Measurements from ENCODE around the gene LRRC55. TPM values are rescaled to one million over a fixed set of nuclear protein-coding genes. Genes with fewer than 3 reads are reported as not detected.

The LRRC55 gene
- total RNA-seq, 2 donors from 2014 or later, result not detected

- Histone ChIP-seq H3K9me3 (no peaks in the 10 kb centered on the region), H3K36me3 (no peaks in the 10 kb centered on the region), H3K27ac (no peak overlapping the region), H3K4me1 (ENCODE audit: control insufficient read depth in 1 of 2, low read depth in 2 of 2) (no peaks in the 10 kb centered on the region), H3K4me3 (no peak overlapping the region), H3K27me3 (replicated peaks; ENCODE audit: insufficient read depth) (no peaks in the 10 kb centered on the region)
- ATAC-seq (ENCODE audit: insufficient number of reproducible peaks, low FRiP score, low read depth) (no peak), DNase-seq (ENCODE audit: low spot score) (no peak)
- TF ChIP-seq CTCF (IDR thresholded peaks at IDR 0.05), result no peak
Observed at GRCh38 chr11:57190548-57190947, 8.8 kb downstream of the LRRC55 start.

- H3K27me3 ChIP-seq (replicated peaks; ENCODE audit: insufficient read depth), result no peaks in the 10 kb centered on the region
- H3K4me1 ChIP-seq (ENCODE audit: control insufficient read depth in 1 of 2, low read depth in 2 of 2), result no peaks in the 10 kb centered on the region
- no peak overlapping the region for H3K27ac ChIP-seq
- H3K9me3 ChIP-seq, result no peaks in the 10 kb centered on the region
- no peak overlapping the region for H3K4me3 ChIP-seq
- ATAC-seq (ENCODE audit: insufficient number of reproducible peaks, low FRiP score, low read depth) (no peak), DNase-seq (ENCODE audit: low spot score) (no peak)
- no peak for TF ChIP-seq CTCF (IDR thresholded peaks at IDR 0.05)
- no peaks in the 10 kb centered on the region for H3K36me3 ChIP-seq
Observed at GRCh38 chr11:57191311-57192219, 9.8 kb downstream of the LRRC55 start.

GRCh38 chr11:57192316-57192715, 10.6 kb downstream of the LRRC55 start:
- Histone ChIP-seq H3K4me1 (ENCODE audit: control insufficient read depth in 1 of 2, low read depth in 2 of 2) (no peaks in the 10 kb centered on the region), H3K27me3 (replicated peaks; ENCODE audit: insufficient read depth) (no peaks in the 10 kb centered on the region), H3K4me3 (no peak overlapping the region), H3K27ac (no peak overlapping the region), H3K36me3 (no peaks in the 10 kb centered on the region), H3K9me3 (no peaks in the 10 kb centered on the region)
- DNase-seq (ENCODE audit: low spot score) (no peak), ATAC-seq (ENCODE audit: insufficient number of reproducible peaks, low FRiP score, low read depth) (no peak)
- no peak for TF ChIP-seq CTCF (IDR thresholded peaks at IDR 0.05)

- DNase-seq (ENCODE audit: low spot score), result no peak
- H3K9me3 ChIP-seq, result no peaks in the 10 kb centered on the region
- TF ChIP-seq CTCF (IDR thresholded peaks at IDR 0.05), result no peak
- no peaks in the 10 kb centered on the region for H3K27me3 ChIP-seq (replicated peaks; ENCODE audit: insufficient read depth)
- H3K36me3 ChIP-seq, result no peaks in the 10 kb centered on the region
- no peak for ATAC-seq (ENCODE audit: insufficient number of reproducible peaks, low FRiP score, low read depth)
- H3K4me1 ChIP-seq (ENCODE audit: control insufficient read depth in 1 of 2, low read depth in 2 of 2), result no peaks in the 10 kb centered on the region
- no peak overlapping the region for H3K4me3 ChIP-seq
- H3K27ac ChIP-seq, result no peak overlapping the region
Observed at GRCh38 chr11:57196596-57196995, 14.8 kb downstream of the LRRC55 start.

- no peaks in the 10 kb centered on the region for H3K9me3 ChIP-seq
- DNase-seq (ENCODE audit: low spot score) (no peak), ATAC-seq (ENCODE audit: insufficient number of reproducible peaks, low FRiP score, low read depth) (no peak)
Observed at GRCh38 chr11:57197762-57198161, 16.0 kb downstream of the LRRC55 start.

More at GRCh38 chr11:57197762-57198161, 16.0 kb downstream of the LRRC55 start:
- no peak for TF ChIP-seq CTCF (IDR thresholded peaks at IDR 0.05)
- no peaks in the 10 kb centered on the region for H3K27me3 ChIP-seq (replicated peaks; ENCODE audit: insufficient read depth)
- no peaks in the 10 kb centered on the region for H3K4me1 ChIP-seq (ENCODE audit: control insufficient read depth in 1 of 2, low read depth in 2 of 2)
- H3K4me3 ChIP-seq, result no peak overlapping the region
- H3K27ac ChIP-seq, result no peak overlapping the region
- H3K36me3 ChIP-seq, result no peaks in the 10 kb centered on the region

All from thoracic aorta (tissue), 2 donors.